Immature natural killer cell (primary cell): ENCODE data around the gene RAB35. TPM values are rescaled to one million over a fixed set of nuclear protein-coding genes. Genes with fewer than 3 reads are reported as not detected.

Experiments
- polyA plus RNA-seq, 3 donors: library from polyadenylated mRNA; unstranded; fragments of 300-500 nt; fragmentation: Illumina TruSeq; gene quantifications; one replicate each; pipeline ENCODE4 v1.2.3, GENCODE V29; 2021

RAB35 gene
- polyA plus RNA-seq, 3 donors from 2014 or later: 16.3 to 34.9 (median 26.3) TPM

Other genes with a start within 250 kb of the RAB35 start
- under 1 TPM in 1 of 3 donors, not detected in 2; 0.75 TPM for gene CIT, start 239.4 kb downstream of the RAB35 start, polyA plus RNA-seq
- 1 to 10 TPM in 2 of 3 donors, not detected in 1; 1.0 TPM for gene BICDL1, start 127.5 kb downstream of the RAB35 start, polyA plus RNA-seq
- 10 to 100 TPM in 2 of 3 donors, 1 to 10 TPM in 1; 9.7 to 26.4 (median 11.3) TPM for gene GCN1, start 78.0 kb upstream of the RAB35 start, polyA plus RNA-seq
- gene RPLP0, start 84.4 kb upstream of the RAB35 start, polyA plus RNA-seq: 1,000 to 10,000 TPM in 1 of 3 donors, 100 to 1,000 TPM in 2; 528 to 1,271 (median 768) TPM
- gene PXN, start 149.0 kb upstream of the RAB35 start, polyA plus RNA-seq: 100 to 1,000 TPM; 132 to 310 (median 240) TPM
- 10 to 100 TPM in 1 of 3 donors, not detected in 2; 70.0 TPM for gene RNU4-2, start 175.2 kb upstream of the RAB35 start, polyA plus RNA-seq
- not detected for gene RNU4-1, start 176.5 kb upstream of the RAB35 start, polyA plus RNA-seq
- gene SIRT4, start 185.6 kb upstream of the RAB35 start, polyA plus RNA-seq: 1 to 10 TPM in 2 of 3 donors, not detected in 1; 1.5 to 1.9 TPM
- gene PLA2G1B, start 211.0 kb upstream of the RAB35 start, polyA plus RNA-seq: under 1 TPM in 1 of 3 donors, not detected in 2; 0.76 TPM